GM12878 (cell line): Measurements from ENCODE around the gene USP11. TPM values are rescaled to one million over a fixed set of nuclear protein-coding genes. Genes with fewer than 3 reads are reported as not detected.
A peak's percentile ranks its signal among the peaks of the same experiment; 100 is the strongest.

ENCODE experiments used
- CHD4 ChIP-seq: fragments of 200-600 bp; sonication (generic); IDR thresholded peaks from 2 replicates; pipeline ENCODE4 v1.6.1; 2016; ENCODE audit warnings: mild to moderate bottlenecking
- CREM ChIP-seq: IDR thresholded peaks from 2 replicates; pipeline ENCODE4 v1.6.1; 2014; ENCODE audit warnings: antibody characterized with exemption, low read depth
- E2F4 ChIP-seq: IDR thresholded peaks from 2 replicates; pipeline ENCODE4 v1.6.1; 2012; ENCODE audit warnings: low read depth, low read length, improper control_type of control experiment
- EP300 ChIP-seq, 2 experiments: fragments of 150-350 bp in 1 of 2; IDR thresholded peaks; 2 replicates each; pipeline ENCODE4 v1.6.1; 2011 to 2012; ENCODE audit warnings: low read depth in 2 of 2, low read length in 2 of 2, borderline replicate concordance in 1 of 2, improper control_type of control experiment in 1 of 2, inconsistent platforms in 1 of 2; ENCODE audit not compliant: control insufficient read depth in 1 of 2
- KDM1A ChIP-seq: fragments of 200-600 bp; sonication (generic); IDR thresholded peaks from 2 replicates; pipeline ENCODE4 v1.6.1; 2016; ENCODE audit warnings: borderline replicate concordance
- MEF2A ChIP-seq: IDR thresholded peaks from 2 replicates; pipeline ENCODE4 v1.6.1; 2011; ENCODE audit warnings: low read depth, mild to moderate bottlenecking, low read length, moderate library complexity; ENCODE audit not compliant: insufficient read depth
- MEF2B ChIP-seq: fragments of 450-650 bp; IDR thresholded peaks from 2 replicates; pipeline ENCODE4 v1.6.1; 2018; ENCODE audit warnings: mild to moderate bottlenecking, moderate library complexity; ENCODE audit not compliant: partially characterized antibody, poor library complexity, severe bottlenecking
- REST ChIP-seq: IDR thresholded peaks from 2 replicates; pipeline ENCODE4 v1.6.1; 2012; ENCODE audit warnings: mild to moderate bottlenecking, low read depth, low read length
- SP1 ChIP-seq: IDR thresholded peaks from one replicate; pipeline ENCODE4 v1.6.1; 2011; ENCODE audit warnings: low read depth, low read length
- TARDBP ChIP-seq: IDR thresholded peaks from 2 replicates; pipeline ENCODE4 v1.6.1; 2016; ENCODE audit warnings: borderline replicate concordance
- ZZZ3 ChIP-seq: IDR thresholded peaks from 2 replicates; pipeline ENCODE4 v1.6.1; 2011; ENCODE audit warnings: low read depth; ENCODE audit not compliant: control insufficient read depth, insufficient read length
- polyA plus RNA-seq, 11 experiments: library from polyadenylated mRNA; depleted of rRNA in 4 of 11; unstranded in 6 of 11; stranded (reverse) in 5 of 11; fragments of >200 nt; fragmentation: Nextera tagmentation in 4 of 11; fragmentation: Illumina TruSeq in 1 of 11; extraction: Ambion mirVana in 4 of 11; extraction: Trizol in 1 of 11; gene quantifications; 1 replicate in 1 of 11; 2 replicates in 10 of 11; pipeline versions ENCODE4 v1.2.1 to v1.2.3, GENCODE V29; 2011 to 2016; ENCODE audit warnings: inconsistent platforms in 2 of 11, missing spikeins in 2 of 11, low read depth in 1 of 11
- total RNA-seq, 4 experiments: library from RNA; depleted of rRNA in 3 of 4; stranded (reverse); fragments of >200 nt in 3 of 4; fragmentation: Illumina TruSeq in 1 of 4; extraction: Trizol in 1 of 4; gene quantifications; 2 replicates each; pipeline versions ENCODE4 v1.2.1 to v1.2.3, GENCODE V29; 2013 to 2021
- TF ChIP-seq, protein P1 (sequence below): fragments of 150-350 bp; IDR thresholded peaks from 2 replicates; pipeline ENCODE4 v1.6.1; 2014; ENCODE audit warnings: mild to moderate bottlenecking, low read depth, low read length
- TF ChIP-seq, protein P2 (sequence below): fragments of 450-650 bp; IDR thresholded peaks from 2 replicates; pipeline ENCODE4 v1.6.1; 2016; ENCODE audit warnings: mild to moderate bottlenecking, moderate library complexity, borderline replicate concordance

The USP11 gene
- total and polyA plus RNA-seq, 10 of the 15 experiments (the other 5 are each of a cell fraction or from before 2014, with no cell fraction given) = 3.3 to 44.0 (median 20.9) TPM

DNA sequence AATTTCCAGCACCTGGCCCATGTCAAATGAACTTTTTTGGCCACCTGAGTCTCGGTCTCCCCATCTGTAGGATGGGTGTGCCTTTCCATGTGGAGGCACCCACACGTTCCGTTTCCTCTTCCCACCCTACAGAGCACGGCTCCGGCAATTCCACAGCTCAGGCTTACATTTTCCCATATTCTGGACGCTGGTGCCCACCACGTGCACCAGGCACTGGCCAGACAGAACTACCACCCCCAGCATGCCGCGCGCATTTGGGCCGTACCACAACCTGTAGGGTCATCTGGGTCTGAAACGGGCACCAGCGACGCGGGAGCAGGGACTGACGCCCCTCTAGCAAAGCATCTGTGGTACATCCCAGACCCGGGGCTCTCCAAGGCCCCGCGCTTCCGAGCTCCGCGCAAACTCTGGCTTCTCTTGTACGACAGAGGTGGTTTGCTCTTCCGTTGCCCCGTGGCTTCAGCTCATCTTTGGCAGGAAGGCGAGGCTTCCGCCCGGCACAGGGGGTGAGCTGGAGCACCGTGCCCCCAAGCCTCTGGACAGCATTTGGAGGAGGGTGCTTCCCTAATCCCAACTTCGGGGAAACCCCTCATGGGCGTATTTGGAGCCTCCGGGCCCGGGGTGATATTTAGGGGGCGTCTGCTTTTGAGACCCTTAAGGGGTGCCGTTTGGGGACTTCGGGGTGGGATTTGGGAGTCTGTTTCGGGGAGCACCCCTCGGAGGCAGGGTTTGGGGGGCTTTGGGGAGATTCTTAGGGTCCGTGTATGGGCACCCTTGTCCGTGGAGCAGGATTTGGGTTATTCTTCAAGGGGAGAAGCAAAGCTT, 42.2 kb upstream of the USP11 start (continued):
- TF ChIP-seq E2F4 = no peak
- 0 out of 2 replicates have a peak, but pooled peaks have one; percentile 19 for TF ChIP-seq MEF2A
- TF ChIP-seq ZZZ3 = no peak
- no peak for TF ChIP-seq MEF2B
- no peak for TF ChIP-seq EP300 (IDR thresholded peaks at IDR 0.05; ENCODE audit: borderline replicate concordance in 1 of 2, control insufficient read depth in 1 of 2, low read depth in 2 of 2, low read length in 2 of 2)
- TF ChIP-seq REST = no peak
- TF ChIP-seq SP1 = peak; percentile 54
- TF ChIP-seq, protein P1, sequence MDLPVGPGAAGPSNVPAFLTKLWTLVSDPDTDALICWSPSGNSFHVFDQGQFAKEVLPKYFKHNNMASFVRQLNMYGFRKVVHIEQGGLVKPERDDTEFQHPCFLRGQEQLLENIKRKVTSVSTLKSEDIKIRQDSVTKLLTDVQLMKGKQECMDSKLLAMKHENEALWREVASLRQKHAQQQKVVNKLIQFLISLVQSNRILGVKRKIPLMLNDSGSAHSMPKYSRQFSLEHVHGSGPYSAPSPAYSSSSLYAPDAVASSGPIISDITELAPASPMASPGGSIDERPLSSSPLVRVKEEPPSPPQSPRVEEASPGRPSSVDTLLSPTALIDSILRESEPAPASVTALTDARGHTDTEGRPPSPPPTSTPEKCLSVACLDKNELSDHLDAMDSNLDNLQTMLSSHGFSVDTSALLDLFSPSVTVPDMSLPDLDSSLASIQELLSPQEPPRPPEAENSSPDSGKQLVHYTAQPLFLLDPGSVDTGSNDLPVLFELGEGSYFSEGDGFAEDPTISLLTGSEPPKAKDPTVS = no peak
- peak; percentile 70; the same call in 1 of the 2 replicates for TF ChIP-seq TARDBP
- TF ChIP-seq, protein P2, sequence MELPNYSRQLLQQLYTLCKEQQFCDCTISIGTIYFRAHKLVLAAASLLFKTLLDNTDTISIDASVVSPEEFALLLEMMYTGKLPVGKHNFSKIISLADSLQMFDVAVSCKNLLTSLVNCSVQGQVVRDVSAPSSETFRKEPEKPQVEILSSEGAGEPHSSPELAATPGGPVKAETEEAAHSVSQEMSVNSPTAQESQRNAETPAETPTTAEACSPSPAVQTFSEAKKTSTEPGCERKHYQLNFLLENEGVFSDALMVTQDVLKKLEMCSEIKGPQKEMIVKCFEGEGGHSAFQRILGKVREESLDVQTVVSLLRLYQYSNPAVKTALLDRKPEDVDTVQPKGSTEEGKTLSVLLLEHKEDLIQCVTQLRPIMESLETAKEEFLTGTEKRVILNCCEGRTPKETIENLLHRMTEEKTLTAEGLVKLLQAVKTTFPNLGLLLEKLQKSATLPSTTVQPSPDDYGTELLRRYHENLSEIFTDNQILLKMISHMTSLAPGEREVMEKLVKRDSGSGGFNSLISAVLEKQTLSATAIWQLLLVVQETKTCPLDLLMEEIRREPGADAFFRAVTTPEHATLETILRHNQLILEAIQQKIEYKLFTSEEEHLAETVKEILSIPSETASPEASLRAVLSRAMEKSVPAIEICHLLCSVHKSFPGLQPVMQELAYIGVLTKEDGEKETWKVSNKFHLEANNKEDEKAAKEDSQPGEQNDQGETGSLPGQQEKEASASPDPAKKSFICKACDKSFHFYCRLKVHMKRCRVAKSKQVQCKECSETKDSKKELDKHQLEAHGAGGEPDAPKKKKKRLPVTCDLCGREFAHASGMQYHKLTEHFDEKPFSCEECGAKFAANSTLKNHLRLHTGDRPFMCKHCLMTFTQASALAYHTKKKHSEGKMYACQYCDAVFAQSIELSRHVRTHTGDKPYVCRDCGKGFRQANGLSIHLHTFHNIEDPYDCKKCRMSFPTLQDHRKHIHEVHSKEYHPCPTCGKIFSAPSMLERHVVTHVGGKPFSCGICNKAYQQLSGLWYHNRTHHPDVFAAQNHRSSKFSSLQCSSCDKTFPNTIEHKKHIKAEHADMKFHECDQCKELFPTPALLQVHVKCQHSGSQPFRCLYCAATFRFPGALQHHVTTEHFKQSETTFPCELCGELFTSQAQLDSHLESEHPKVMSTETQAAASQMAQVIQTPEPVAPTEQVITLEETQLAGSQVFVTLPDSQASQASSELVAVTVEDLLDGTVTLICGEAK = no peak; the same call in 1 of the 2 replicates
- no peak for TF ChIP-seq CHD4
- peak; percentile 67 for TF ChIP-seq CREM
- TF ChIP-seq KDM1A = no peak
